Measurements from ENCODE around the gene DVL1.

- TF ChIP-seq POLR2AphosphoS5 (IDR thresholded peaks at IDR 0.05; ENCODE audit: low read depth, low read length) (no peak), POLR2A (IDR thresholded peaks at IDR 0.05; ENCODE audit: low read depth, low read length) (no peak)
Measured at GRCh38 chr1:1347663-1348419, 1.4 kb downstream of the DVL1 start.

Measured in GM12892 (cell line).